Activated CD8-positive, alpha-beta memory T cell treated with anti-CD3 and anti-CD28 coated beads, Interleukin-2, amount 50 U/mL, for 1 hour (primary cell): ENCODE measurements around the gene TBC1D1.
A peak's percentile ranks its signal among the peaks of the same experiment; 100 is the strongest.

ENCODE experiments used
- DNase-seq: peaks from one replicate; pipeline ENCODE4 v3.0.0-alpha.2; 2020; ENCODE audit errors: extremely low read depth

The TBC1D1 gene

DNA sequence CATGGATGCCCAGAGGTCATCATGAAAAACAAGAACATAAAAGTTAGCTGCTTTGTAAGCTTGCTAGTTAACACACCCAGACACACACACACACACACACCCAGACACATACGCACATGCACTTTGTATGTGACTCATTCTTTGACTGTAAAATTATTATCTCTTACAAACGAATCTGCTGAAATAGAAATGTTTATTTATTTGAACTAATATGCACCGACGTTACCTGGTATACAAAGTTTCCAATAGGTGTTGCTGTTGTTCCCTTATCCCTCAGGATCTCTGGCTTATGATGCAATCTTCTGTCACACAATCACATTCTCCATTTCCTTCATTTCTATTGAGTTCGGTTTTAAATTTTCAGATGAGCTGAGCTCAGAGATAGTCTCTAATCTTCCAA lies 278.6 kb downstream of the TBC1D1 start:
- no peak for DNase-seq

DNA sequence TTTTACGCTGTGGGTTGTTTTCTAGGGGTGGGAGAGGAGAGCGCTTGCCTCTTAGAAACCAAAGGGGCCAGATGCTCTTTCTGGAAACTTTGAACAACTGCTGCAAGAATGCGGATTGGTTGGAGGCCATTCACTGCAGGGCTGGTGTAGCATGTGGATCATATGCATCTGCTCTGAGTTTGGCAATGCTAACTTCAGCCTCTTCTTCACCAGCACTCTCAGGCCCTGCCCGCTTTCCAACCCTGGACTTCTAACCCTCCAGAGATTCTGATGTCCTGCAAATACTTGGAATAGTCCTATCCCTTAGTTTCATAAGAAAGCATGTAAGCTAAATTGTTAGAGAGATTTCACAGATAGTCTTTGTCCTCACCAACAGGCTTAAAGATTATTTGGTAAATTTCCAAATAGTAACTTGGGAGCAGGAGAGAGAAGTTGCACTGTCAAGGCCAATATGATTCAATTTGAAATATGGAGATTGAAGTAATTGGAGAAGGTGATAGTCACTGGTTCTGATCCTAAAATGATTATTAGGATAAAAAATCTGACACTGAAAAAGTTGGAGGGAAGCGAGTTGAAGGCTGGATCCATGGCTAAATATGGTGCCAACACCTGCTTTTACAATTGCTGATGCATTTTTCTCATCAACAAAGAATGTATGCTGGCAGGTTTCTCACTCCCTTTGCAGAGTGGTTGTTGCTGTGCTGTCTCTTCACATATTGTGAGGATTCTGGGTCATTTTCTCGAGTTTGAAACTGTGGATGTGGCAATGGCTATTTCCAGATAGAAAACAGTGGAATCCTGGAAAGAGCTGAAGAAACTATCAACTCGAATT lies 279.7 kb downstream of the TBC1D1 start:
- no peak for DNase-seq

DNA sequence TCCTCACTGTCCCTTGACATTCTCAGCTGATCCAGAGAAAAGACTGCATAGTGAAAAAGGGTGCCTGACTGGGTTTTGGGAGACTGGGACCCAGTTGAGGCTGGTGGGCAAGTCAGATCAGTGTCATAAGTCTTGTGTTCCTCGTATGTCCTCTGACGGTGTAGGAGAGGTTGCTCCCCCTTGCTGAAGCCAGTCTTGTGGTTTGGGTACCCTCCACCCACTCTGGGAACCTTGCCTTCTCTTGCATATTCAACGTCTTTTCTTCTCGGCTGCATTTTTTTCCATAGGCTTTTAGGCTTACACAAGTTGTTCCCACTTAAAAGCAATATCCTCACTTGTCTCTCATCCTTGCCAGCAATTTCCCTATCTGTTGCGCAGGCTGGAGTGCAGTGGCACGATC lies 281.2 kb downstream of the TBC1D1 start:
- DNase-seq = no peak

DNA sequence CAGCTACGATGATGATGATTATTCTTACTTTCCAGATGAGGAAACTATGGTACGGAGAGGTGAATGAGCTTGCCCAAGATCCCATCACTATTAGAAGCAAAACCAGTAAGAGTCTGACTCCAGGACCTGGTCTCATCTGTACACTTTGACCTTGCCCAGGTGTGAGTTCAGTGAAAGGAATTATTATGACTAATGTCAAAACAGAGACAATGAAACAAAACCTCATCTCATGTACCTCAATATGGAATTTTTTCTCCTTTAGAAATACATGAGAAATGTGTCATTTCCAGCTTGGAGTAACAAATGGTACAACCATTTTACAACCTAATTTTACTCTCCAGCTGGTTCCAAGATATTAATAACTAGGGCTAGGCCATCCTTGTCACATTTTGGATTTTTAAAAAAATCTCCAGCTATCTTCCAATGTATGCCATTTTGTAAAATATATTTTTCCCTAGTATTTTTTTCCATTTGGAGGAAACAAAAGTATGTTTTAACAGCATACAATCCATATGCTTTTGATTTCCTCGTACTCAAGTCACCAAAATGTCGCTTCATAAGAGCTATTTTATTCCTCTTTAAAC lies 283.1 kb downstream of the TBC1D1 start:
- no peak for DNase-seq

DNA sequence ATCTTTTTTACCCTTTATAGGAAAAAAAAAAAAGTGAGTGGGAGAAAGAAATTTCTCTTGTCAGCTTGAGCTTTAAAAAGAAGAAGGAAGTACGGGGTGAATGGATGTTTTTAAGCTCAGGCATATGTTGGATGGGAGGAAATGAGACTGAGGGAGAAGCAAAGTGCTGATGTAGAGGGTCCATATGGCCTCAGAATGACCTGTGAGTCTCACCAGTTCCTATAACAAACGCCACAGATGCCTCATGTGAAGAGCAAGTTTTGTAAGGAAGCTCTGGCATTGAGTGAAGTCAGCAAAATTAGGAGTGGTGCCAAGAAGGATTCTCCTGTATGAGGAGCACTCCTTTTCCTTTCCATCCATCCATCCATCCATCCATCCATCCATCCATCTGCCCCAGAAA lies 283.9 kb downstream of the TBC1D1 start:
- no peak for DNase-seq

DNA sequence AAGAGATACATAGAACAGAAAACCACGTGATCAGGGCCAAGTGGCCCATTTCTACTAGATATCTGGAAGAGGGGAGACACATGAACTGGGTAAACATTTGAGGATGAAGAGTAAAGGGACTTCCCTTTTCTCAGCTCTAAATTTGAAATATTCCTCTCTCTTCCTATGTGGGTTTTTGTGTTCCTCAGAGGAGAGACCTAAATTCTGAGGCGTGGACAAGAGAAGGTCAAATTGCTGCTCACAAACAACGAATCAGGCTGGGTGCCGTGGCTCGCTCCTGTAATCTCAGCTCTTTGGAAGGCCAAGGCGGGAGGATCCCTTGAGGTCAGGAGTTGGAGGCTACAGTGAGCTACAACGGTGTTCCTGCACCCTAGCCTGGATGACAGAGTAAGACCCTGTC lies 285.3 kb downstream of the TBC1D1 start:
- no peak for DNase-seq

DNA sequence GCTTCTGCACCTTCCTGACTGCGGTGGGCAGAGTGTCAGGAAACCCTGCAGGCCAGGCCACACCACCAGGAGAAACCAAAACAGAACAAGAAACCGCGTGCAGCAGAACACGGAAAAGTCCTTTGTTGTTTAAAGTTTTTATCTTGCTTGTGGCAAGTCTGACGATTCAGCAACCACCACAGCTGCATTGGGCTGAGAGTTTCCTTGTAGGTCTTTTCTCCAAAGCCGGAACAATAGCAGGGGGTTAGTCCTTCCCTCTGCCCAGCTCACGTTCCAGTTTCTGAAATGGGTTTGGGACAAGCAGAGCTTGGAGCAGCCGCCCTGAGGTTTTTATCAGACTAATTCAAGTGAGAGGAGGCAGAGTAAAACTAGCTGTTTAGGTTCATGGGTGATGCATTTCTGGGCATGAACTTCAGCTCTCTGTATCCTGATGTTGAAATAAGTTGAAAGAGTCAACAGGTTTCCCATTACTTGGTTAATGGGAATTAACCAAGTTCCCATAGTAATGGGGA lies 286.2 kb downstream of the TBC1D1 start:
- peak; percentile 12 for DNase-seq

DNA sequence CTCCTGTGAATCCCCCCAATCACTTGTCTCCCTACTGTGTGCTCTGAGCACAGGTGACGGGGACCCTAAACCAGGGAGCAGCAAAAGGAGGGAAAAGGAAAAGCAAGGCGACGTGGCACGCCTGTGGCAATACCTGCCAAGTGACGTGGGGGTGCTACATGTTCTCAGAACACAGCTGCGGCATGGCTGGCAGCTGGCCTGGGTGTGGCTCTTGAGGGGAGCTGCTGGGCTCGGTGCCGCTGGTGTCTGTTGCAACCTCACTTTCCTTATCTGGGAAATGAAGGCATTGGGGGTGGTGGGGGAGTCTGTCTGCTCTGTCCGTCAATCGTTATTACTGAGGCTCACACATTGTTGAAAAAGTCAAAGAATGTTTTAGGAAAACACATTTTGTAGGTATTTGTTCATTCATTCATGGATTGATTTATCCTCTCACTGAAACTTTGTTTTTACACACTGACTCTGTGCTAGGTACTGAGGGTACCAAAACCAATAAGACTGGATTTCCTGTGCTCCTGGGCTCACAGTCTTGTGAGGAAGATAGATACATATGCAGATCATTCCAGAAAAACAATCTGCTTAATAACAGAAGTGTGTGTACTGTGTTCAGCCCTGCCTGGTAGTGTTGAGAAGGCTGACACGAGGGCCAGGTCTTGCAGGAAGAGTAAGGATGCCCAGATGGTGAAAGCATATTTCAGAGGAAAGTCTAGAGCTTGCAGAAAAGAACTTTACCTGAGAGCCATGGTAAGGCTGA lies 286.9 kb downstream of the TBC1D1 start:
- no peak for DNase-seq

DNA sequence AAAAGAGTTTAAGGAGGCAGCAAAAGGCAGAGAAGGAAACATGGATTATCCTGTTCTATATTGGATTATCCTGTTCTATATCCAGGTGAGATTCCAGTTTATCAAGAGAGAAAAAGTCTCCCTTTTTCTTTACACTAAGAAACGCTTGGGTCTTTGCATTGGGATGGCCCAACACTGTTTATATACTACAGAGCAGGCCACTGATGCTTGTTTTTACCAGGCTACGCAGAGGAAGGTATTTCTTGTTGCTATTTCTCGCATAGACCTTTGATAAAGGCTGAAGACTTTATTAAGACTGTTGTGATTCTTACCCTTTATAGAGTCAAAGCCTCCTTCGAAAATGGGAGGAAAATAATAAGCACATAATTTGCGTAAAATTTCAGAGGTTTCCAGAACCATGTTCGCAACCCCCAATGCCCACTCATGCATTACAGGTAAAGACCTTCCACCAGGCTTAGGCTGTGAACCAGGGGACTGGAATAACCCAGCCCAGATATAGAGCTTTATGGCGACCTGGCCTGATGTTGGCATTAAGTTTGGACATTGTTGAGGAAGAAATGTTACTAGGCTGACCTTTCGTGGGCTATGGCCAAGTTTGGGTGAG lies 287.6 kb downstream of the TBC1D1 start:
- DNase-seq = no peak

DNA sequence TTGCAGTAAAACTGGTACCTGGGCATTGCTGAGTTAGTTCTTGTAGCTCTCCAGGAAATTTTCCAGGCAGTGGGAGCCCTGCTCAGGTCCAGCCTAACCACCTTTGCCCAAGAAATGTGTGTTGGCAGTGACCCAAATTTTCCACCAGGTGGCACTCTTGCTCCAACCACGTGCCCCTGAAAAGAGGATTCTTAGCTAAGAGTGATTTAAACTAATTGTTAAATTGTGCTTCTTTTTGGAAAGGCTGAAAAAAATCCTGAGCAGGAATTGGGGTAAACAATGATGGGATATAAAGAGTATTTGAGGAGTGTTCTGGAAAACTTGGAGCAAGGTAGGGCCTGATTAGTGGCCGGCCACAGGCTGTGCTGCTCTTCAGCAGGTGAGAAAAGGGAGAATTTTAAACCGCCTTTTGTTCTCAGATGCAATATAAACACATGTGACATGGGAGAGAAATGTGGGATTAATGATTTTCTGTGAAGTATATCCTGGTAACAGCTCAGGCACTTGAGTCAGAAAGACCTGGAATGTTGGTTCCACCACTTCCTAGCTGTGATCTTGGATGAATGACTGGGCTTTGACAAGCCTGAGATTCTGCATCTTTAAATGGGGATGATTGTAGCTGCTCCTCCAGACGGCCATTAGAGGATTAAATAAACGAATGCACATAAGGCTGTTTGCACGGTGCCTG lies 288.9 kb downstream of the TBC1D1 start:
- peak; percentile 25 for DNase-seq

DNA sequence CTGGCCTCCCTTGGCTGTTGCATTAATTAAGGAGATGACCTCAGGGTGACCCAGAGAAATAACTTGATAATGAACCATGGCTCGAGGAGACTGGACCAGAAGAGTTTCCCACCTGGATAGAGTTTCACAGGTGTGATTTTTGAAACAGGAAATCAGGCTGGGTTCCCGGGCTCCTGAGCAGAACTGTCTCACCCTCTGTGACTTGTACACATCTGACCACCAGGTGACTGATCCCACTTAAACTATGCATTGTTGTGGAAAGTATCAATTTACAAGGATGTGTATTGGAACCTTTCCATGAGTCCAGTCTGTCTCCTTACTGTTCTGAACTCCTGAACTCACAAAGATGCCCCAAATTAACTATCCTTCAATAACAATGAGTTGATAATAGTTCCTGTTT lies 289.6 kb downstream of the TBC1D1 start:
- no peak for DNase-seq

DNA sequence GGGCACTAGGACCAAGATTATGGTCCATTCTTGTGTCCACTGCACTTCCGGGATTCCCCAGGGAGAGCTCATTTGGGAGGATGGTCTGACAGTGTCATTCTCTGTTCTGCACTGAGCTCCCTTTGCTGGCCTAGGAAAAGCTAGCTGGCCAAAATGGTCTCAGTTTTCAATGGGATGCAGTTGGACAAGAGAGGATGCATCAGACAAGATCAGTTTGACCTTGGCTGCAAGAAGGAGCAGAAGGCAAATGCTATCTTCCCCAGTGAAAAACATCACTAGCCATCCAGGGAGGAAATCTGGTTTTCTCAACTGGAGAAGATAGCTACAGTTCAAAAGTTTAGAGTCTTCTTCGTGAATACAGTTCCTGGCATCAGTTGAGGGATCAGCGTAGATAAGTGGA lies 290.4 kb downstream of the TBC1D1 start:
- no peak for DNase-seq

DNA sequence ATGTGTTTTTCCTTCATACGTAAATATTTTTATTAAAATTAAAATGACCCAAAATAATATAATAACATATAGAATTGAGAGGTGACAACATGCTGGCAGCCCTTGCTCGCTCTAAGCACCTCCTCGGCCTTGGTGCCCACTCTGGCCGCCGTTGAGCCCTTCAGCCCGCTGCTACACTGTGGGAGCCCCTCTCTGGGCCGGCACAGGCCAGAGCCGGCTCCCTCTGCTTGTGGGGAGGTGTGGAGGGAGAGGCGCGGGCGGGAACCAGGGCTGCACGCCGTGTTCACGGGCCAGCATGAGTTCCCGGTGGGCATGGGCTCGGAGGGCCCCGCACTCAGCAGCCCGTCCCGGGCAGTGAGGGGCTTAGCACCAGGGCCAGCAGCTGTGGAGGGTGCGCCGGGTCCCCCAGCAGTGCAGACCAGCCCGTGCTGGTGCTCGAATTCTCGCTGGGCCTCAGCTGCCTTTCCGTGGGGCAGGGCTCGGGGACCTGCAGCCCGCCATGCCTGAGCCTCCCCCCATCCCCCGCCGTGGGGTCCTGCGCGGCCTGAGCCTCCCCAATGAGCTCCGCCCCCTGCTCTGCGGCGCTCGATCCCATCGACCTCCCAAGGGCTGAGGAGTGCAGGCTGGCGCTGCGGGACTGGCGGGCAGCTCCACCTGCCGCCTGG lies 291.6 kb downstream of the TBC1D1 start:
- DNase-seq = no peak

DNA sequence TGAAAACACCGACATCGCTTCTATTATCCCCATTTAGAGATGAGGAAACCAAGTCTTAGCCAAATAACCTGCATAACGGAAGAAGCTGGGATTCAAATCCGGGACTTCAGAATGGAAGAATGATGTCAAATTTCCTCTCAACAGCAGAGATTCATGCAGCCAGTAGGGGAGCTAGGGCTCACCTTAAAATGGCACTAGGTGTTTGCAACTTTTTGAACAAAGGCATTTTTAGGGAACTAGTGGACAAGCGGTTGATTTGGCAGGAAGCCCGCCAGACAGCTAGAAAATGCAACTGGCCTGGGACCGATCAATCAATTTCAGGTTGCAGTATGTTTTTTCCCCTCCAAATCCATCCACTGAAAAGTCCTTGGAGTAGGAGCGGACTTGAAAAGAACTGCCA lies 293.5 kb downstream of the TBC1D1 start:
- DNase-seq = no peak

DNA sequence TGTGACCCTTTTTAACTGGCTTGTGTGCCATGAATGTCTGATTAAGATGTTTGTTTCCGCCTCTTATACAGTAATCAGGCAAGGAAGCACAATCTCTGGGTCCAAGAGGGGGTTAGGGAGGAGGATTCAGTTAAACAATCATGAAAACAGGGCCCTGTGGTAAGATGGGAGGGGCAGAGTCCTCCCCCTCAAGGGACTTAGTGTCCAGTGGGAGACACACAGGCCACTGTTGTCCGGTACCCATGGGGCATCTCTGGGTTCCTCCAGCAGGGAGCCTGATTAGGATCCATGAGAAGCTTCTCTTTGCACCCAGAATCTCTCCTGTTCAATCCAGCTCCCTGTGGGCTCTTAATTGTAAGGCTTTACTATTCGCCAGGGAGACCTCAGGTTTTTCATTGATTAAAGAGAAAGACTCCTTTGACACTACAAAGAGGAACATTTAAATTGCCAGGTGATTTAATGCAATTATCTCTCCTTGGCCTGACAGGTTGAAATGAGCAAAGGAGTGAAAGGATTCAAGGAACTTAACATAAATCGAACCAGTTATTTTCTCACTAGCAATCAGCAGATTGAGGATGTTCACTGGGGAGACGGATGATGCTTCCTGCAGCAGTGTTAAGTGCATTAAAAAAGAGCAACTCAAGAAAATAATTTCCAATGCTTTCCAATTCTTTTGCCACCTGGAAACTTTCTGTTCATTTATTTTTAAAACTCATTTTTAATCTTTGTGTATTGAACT lies 294.7 kb downstream of the TBC1D1 start:
- no peak for DNase-seq

DNA sequence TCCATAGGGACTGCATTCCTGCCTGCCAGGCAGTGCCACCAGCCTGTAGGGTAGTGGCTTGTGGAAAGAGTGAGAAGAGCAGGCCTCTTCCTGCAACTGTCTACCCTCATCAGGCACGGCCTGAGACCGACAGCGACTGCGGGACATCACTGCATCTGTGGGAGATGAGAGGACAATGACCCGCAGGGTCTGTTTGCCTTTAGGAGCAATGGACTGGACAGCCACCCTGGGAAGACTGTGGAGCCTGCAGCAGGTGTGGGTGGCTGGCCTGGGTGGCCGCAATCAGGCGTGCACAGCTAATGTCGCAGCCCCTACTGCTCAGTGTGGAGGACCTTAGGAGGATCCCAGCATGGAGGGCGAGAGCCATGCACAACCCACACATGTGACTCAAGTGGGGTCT lies 297.3 kb downstream of the TBC1D1 start:
- DNase-seq = no peak

DNA sequence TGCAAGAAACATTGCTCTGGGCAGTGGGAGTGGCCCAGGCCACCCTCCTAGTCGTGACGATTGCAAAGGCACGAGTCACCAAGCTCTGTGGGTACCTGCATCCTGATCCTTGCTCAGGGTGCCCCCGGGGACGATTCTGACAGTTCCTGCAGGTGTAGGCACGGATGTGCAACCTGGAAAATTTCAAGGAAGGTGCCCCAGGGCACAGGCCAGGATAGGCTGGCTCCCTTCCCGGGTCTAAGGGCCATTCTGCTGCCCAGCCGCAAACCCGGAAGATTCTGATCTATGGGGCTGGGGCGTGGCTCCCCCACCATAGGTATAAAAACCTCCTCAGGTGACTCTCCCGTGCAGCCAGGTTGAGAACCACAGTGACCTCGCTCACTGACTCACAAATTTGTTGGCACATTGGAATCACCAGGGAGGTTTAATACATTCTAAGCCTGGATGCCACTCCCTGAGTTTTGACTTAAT lies 297.8 kb downstream of the TBC1D1 start:
- DNase-seq = no peak
